Trophoblast cell (in vitro differentiated cells and primary cell): ENCODE results near the gene MPZL1.

ENCODE experiments used
- DNase-seq, 2 donors: peaks; one replicate each; pipeline ENCODE4 v3.0.0-alpha.2; 2016
- H2AFZ ChIP-seq: 2 replicates; pipeline ENCODE4 v1.6.1; 2013; ENCODE audit warnings: low read length, moderate library complexity, mild to moderate bottlenecking; ENCODE audit not compliant: insufficient read depth, poor library complexity
- H2AK5ac ChIP-seq: 2 replicates; pipeline ENCODE4 v1.6.1; 2013; ENCODE audit warnings: mild to moderate bottlenecking, low read length
- H2BK120ac ChIP-seq: 2 replicates; pipeline ENCODE4 v1.6.1; 2013; ENCODE audit warnings: low read length, mild to moderate bottlenecking, moderate library complexity; ENCODE audit not compliant: insufficient read depth, poor library complexity
- H2BK12ac ChIP-seq: 2 replicates; pipeline ENCODE4 v1.6.1; 2013; ENCODE audit warnings: mild to moderate bottlenecking, low read length, moderate library complexity
- H2BK5ac ChIP-seq: 2 replicates; pipeline ENCODE4 v1.6.1; 2013; ENCODE audit warnings: low read length, low read depth, moderate library complexity, mild to moderate bottlenecking; ENCODE audit not compliant: poor library complexity
- H3K14ac ChIP-seq: 2 replicates; pipeline ENCODE4 v1.6.1; 2013; ENCODE audit warnings: mild to moderate bottlenecking, low read length
- H3K18ac ChIP-seq: 2 replicates; pipeline ENCODE4 v1.6.1; 2013; ENCODE audit warnings: mild to moderate bottlenecking, low read length
- H3K23ac ChIP-seq: 2 replicates; pipeline ENCODE4 v1.6.1; 2013; ENCODE audit warnings: low read length
- H3K27ac ChIP-seq: 2 replicates; pipeline ENCODE4 v1.5.1; 2013; ENCODE audit warnings: low read depth, mild to moderate bottlenecking, inconsistent platforms, low read length, moderate library complexity
- H3K27me3 ChIP-seq: 2 replicates; pipeline ENCODE4 v1.6.1; 2013; ENCODE audit warnings: inconsistent platforms, mild to moderate bottlenecking, low read length, moderate library complexity; ENCODE audit not compliant: insufficient read depth
- H3K36me3 ChIP-seq, 2 experiments: 1 replicate in 1 of 2; 2 replicates in 1 of 2; pipeline ENCODE4 v1.6.1; 2013; ENCODE audit warnings: low read length in 2 of 2, mild to moderate bottlenecking in 2 of 2, moderate library complexity in 1 of 2; ENCODE audit not compliant: insufficient read depth in 2 of 2, control insufficient read depth in 1 of 2
- H3K4ac ChIP-seq: 2 replicates; pipeline ENCODE4 v1.6.1; 2013; ENCODE audit warnings: low read depth, mild to moderate bottlenecking, low read length, moderate library complexity
- H3K4me1 ChIP-seq, 2 experiments: 1 replicate in 1 of 2; 2 replicates in 1 of 2; pipeline ENCODE4 v1.6.1; 2013; ENCODE audit warnings: low read length in 2 of 2, mild to moderate bottlenecking in 2 of 2, moderate library complexity in 1 of 2; ENCODE audit not compliant: insufficient read depth in 2 of 2, control insufficient read depth in 1 of 2
- H3K4me2 ChIP-seq: 2 replicates; pipeline ENCODE4 v1.6.1; 2013; ENCODE audit warnings: inconsistent platforms, mild to moderate bottlenecking, low read length, moderate library complexity
- H3K4me3 ChIP-seq: 2 replicates; pipeline ENCODE4 v1.5.1; 2013; ENCODE audit warnings: mild to moderate bottlenecking, low read depth, low read length, inconsistent platforms
- H3K79me1 ChIP-seq: one replicate; pipeline ENCODE4 v1.6.1; 2013; ENCODE audit warnings: low read length
- H3K79me2 ChIP-seq: 2 replicates; pipeline ENCODE4 v1.6.1; 2013; ENCODE audit warnings: low read length, mild to moderate bottlenecking; ENCODE audit not compliant: control insufficient read depth, insufficient read depth, poor library complexity
- H3K9ac ChIP-seq: 2 replicates; pipeline ENCODE4 v1.6.1; 2013; ENCODE audit warnings: mild to moderate bottlenecking, low read length
- H3K9me3 ChIP-seq: 2 replicates; pipeline ENCODE4 v1.6.1; 2013; ENCODE audit warnings: low read depth, mild to moderate bottlenecking, control low read depth, inconsistent platforms, low read length; ENCODE audit not compliant: insufficient read depth
- H4K12ac ChIP-seq: 2 replicates; pipeline ENCODE4 v1.6.1; 2013; ENCODE audit warnings: low read depth, mild to moderate bottlenecking, low read length, moderate library complexity
- H4K8ac ChIP-seq: 2 replicates; pipeline ENCODE4 v1.6.1; 2013; ENCODE audit warnings: low read depth, mild to moderate bottlenecking, low read length, moderate library complexity
- H4K91ac ChIP-seq: one replicate; pipeline ENCODE4 v1.6.1; 2013; ENCODE audit warnings: low read depth, mild to moderate bottlenecking, low read length, moderate library complexity
- WGBS: extraction: QIAGEN DNeasy Blood & Tissue Kit; methylation state at CpG from one replicate; pipeline ENCODE4 v1.1.7; 2013; ENCODE audit warnings: missing lambda C conversion rate; ENCODE audit not compliant: insufficient read length, insufficient coverage; ENCODE audit errors: extremely low coverage; 5-methylcytosine and 5-hydroxymethylcytosine counted together

Gene MPZL1

DNA sequence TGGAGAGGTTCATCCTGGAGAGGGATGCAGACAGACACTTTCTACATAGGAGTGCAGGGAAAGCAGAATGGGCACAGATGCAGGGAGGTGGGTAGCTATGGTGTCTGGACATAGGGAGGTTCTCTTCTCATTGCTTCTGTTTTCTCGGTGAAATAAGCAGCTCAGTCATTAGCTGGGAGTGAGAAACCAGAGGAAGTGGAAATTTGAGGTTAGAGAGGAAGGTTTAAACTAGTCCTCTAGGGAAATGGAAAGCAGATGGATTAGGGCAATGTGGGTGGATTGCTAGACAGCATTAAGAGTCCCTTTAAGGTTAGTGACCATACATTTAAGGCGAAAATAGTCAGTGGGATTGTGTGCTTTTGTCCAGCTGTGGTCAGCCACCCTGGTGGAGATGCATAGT lies 39.6 kb downstream of the MPZL1 start:
- Histone ChIP-seq H3K18ac (no peak overlapping the region), H3K23ac (no peak overlapping the region), H4K8ac (no peak overlapping the region), H3K79me2 (peaks cover 22% of the 10 kb centered on the region), H3K9me3 (no peaks in the 10 kb centered on the region), H3K4ac (peak overlapping the region; percentile 61), H3K27me3 (no peaks in the 10 kb centered on the region), H3K27ac (no peak overlapping the region), H3K36me3 (peaks cover 2 to 5% of the 10 kb centered on the region in 2 experiments), H2BK120ac (no peak overlapping the region), H3K4me2 (no peak overlapping the region), H3K4me3 (no peak overlapping the region), H3K9ac (no peak overlapping the region), H2AK5ac (no peak overlapping the region), H3K14ac (no peak overlapping the region), H2BK5ac (no peak overlapping the region), H3K4me1 (peaks cover 15 to 21% of the 10 kb centered on the region in 2 experiments), H4K12ac (no peak overlapping the region), H2AFZ (no peak overlapping the region), H2BK12ac (no peak overlapping the region), H4K91ac (no peak overlapping the region), H3K79me1 (no peaks in the 10 kb centered on the region)
- DNase-seq: no peak
- no CpG with 5 or more reads among the region's 2 CpGs for WGBS

- no peaks in the 10 kb centered on the region for H3K79me1 ChIP-seq
- H3K23ac ChIP-seq: no peak overlapping the region
- H2BK5ac ChIP-seq: no peak overlapping the region
- no peak overlapping the region for H2BK12ac ChIP-seq
- H3K27ac ChIP-seq: no peak overlapping the region
- H3K9ac ChIP-seq: no peak overlapping the region
- DNase-seq: peak; percentile 14 to 51
- peaks cover 2 to 9% of the 10 kb centered on the region in 2 experiments for H3K36me3 ChIP-seq
- peak overlapping the region; percentile 73 for H3K4ac ChIP-seq
- no peak overlapping the region for H3K14ac ChIP-seq
- H2AK5ac ChIP-seq: no peak overlapping the region
- no peak overlapping the region for H3K4me3 ChIP-seq
- WGBS: no CpG with 5 or more reads among the region's 8 CpGs
- H4K91ac ChIP-seq: no peak overlapping the region
- no peak overlapping the region for H2AFZ ChIP-seq
- peaks cover 18% of the 10 kb centered on the region for H3K79me2 ChIP-seq
- H3K18ac ChIP-seq: no peak overlapping the region
- H3K4me2 ChIP-seq: no peak overlapping the region
- H3K27me3 ChIP-seq: no peaks in the 10 kb centered on the region
- H4K12ac ChIP-seq: no peak overlapping the region
- H3K9me3 ChIP-seq: no peaks in the 10 kb centered on the region
- no peak overlapping the region for H4K8ac ChIP-seq
- H3K4me1 ChIP-seq: peaks cover 12 to 18% of the 10 kb centered on the region in 2 experiments
- no peak overlapping the region for H2BK120ac ChIP-seq
These were observed 40.4 kb downstream of the MPZL1 start for GRCh38 chr1:167762061-167762746.

- Histone ChIP-seq H3K23ac (no peak overlapping the region), H2BK12ac (no peak overlapping the region), H2BK120ac (no peak overlapping the region), H3K27me3 (no peaks in the 10 kb centered on the region), H2AFZ (no peak overlapping the region), H3K27ac (no peak overlapping the region), H4K8ac (no peak overlapping the region), H3K79me1 (no peaks in the 10 kb centered on the region), H3K4me1 (peaks cover 12 to 18% of the 10 kb centered on the region in 2 experiments), H3K9me3 (no peaks in the 10 kb centered on the region), H4K12ac (no peak overlapping the region), H3K79me2 (peaks cover 18% of the 10 kb centered on the region), H3K9ac (no peak overlapping the region), H3K4me3 (no peak overlapping the region), H2BK5ac (no peak overlapping the region), H2AK5ac (no peak overlapping the region), H4K91ac (no peak overlapping the region), H3K4ac (peak overlapping the region; percentile 34), H3K36me3 (peaks cover 4 to 15% of the 10 kb centered on the region in 2 experiments), H3K14ac (no peak overlapping the region), H3K18ac (no peak overlapping the region), H3K4me2 (no peak overlapping the region)
- no CpG with 5 or more reads among the region's 5 CpGs for WGBS
- DNase-seq: no peak
These were observed 41.9 kb downstream of the MPZL1 start for GRCh38 chr1:167763525-167764220.

GRCh38 chr1:167764458-167765330 lies 42.9 kb downstream of the MPZL1 start:
- Histone ChIP-seq H4K8ac (no peak overlapping the region), H2BK12ac (no peak overlapping the region)
- WGBS: no CpG with 5 or more reads among the region's 5 CpGs

More at GRCh38 chr1:167764458-167765330, 42.9 kb downstream of the MPZL1 start:
- Histone ChIP-seq H3K4me2 (no peak overlapping the region), H3K23ac (no peak overlapping the region), H3K4me1 (peaks cover 10 to 14% of the 10 kb centered on the region in 2 experiments), H2AFZ (no peak overlapping the region), H3K14ac (no peak overlapping the region), H3K27ac (no peak overlapping the region), H3K79me1 (no peaks in the 10 kb centered on the region), H3K4ac (no peak overlapping the region), H3K18ac (no peak overlapping the region), H2BK5ac (no peak overlapping the region), H3K9me3 (no peaks in the 10 kb centered on the region), H3K36me3 (peaks cover 9 to 21% of the 10 kb centered on the region in 2 experiments), H3K9ac (no peak overlapping the region), H4K12ac (no peak overlapping the region), H4K91ac (no peak overlapping the region), H3K27me3 (no peaks in the 10 kb centered on the region), H2AK5ac (no peak overlapping the region), H3K4me3 (no peak overlapping the region), H3K79me2 (peaks cover 14% of the 10 kb centered on the region), H2BK120ac (no peak overlapping the region)
- no peak for DNase-seq
